SJSA1 (cell line): ENCODE results near the gene POFUT2. TPM values are rescaled to one million over a fixed set of nuclear protein-coding genes. Genes with fewer than 3 reads are reported as not detected.
A peak's percentile ranks its signal among the peaks of the same experiment; 100 is the strongest.

Experiments
- DNase-seq, 2 experiments: peaks; one replicate each; pipeline ENCODE4 v3.0.0-alpha.2; 2015 to 2020; ENCODE audit warnings: low spot score in 2 of 2, low read depth in 1 of 2
- H3K27ac ChIP-seq: fragments of 250-450 bp; sonication (Bioruptor Pico); 2 replicates; pipeline ENCODE4 v1.5.1; 2020; ENCODE audit warnings: mild to moderate bottlenecking, moderate library complexity
- H3K27me3 ChIP-seq: fragments of 250-450 bp; sonication (Bioruptor Pico); replicated peaks from 2 replicates; pipeline ENCODE4 v1.5.1; 2020; ENCODE audit warnings: mild to moderate bottlenecking, moderate library complexity
- H3K36me3 ChIP-seq: fragments of 250-450 bp; sonication (Bioruptor Pico); 2 replicates; pipeline ENCODE4 v1.5.1; 2020; ENCODE audit warnings: mild to moderate bottlenecking
- H3K4me1 ChIP-seq: fragments of 250-450 bp; sonication (Bioruptor Pico); replicated peaks from 2 replicates; pipeline ENCODE4 v1.6.1; 2021; ENCODE audit warnings: mild to moderate bottlenecking
- H3K4me3 ChIP-seq: fragments of 250-450 bp; sonication (Bioruptor Pico); 2 replicates; pipeline ENCODE4 v1.5.1; 2020; ENCODE audit warnings: mild to moderate bottlenecking
- H3K9me3 ChIP-seq: fragments of 250-450 bp; sonication (Bioruptor Pico); replicated peaks from 2 replicates; pipeline ENCODE4 v1.5.1; 2020; ENCODE audit warnings: mild to moderate bottlenecking
- total RNA-seq: library from RNA; depleted of rRNA; stranded (reverse); fragments of >200 nt; shearing (Covaris generic); gene quantifications from 2 replicates; pipeline ENCODE4 v1.2.3, GENCODE V29; 2014

Gene POFUT2
- total RNA-seq, 1 experiment from 2014 or later = 42.0 TPM

DNA sequence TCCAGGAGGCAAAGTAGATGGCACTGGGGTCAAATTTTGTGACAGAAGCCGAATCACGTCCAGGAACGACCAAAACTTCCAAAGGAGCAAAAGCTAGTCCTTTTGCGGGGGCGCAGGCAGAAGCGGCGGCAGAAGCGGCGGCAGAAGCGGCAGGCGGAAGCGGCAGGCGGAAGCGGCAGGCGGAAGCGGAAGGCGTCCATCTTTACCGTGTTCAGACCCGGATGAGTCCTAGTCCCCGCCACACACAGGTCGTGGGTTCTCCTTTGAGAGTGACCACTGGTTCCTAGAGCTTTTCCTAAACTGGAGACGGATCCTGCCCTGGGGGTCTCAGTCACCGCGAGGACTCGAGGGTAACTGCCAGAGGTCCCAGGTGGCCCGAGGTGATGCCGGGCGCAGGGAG lies 53.6 kb downstream of the POFUT2 start:
- Histone ChIP-seq H3K36me3 (no peaks in the 10 kb centered on the region), H3K9me3 (no peaks in the 10 kb centered on the region), H3K27ac (no peak overlapping the region), H3K4me1 (peaks cover 3% of the 10 kb centered on the region), H3K4me3 (no peak overlapping the region), H3K27me3 (no peaks in the 10 kb centered on the region)
- no peak for DNase-seq

DNA sequence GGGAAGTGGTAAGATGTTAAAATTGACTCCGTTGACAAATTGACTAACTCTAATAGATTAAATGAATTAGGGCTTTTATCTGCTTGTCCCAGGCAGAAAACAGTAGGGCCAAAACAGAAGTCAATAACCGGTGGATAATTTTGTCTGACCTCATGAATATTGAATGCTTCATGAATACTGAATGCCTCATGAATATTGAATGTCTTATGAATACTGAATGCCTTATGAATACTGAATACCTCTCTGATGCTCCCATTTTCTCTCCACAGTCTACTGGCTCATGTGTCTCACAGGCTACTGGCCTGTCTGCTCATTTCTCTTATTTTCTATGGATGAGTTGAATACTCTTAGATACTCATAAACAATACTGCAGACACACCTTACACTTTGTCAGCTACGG lies 56.0 kb downstream of the POFUT2 start:
- H3K4me1 ChIP-seq = peaks cover 27% of the 10 kb centered on the region
- H3K4me3 ChIP-seq = no peak overlapping the region
- no peaks in the 10 kb centered on the region for H3K36me3 ChIP-seq
- no peak overlapping the region for H3K27ac ChIP-seq
- no peaks in the 10 kb centered on the region for H3K9me3 ChIP-seq
- H3K27me3 ChIP-seq = no peaks in the 10 kb centered on the region
- DNase-seq = no peak

DNA sequence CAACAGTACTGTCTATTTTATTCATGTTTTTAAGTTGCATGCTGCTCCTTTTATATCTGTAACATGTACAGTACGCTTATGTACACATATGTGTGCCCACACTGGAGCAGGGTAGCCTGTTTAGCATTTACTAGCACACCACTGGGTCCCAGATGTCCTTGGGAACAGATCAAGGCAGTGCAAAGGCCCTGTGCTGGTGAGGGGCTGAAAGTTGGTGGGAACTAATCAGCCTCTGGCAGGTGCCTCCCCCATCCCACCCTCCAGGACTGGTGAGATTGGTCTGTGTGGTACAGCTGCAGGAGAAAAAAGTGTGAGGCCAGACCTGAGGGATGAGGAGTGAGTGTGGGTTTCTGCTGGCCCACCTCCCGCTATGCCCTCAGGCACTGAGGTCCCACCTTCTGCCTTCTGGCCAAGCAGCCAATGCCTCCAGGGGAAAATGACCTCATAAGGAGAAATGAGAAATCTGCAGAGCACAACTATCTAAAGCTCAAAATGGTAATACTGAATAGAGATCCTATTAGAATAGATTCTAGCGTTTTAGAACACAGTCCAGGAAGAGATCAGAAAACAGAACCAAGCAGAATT lies 58.9 kb downstream of the POFUT2 start:
- Histone ChIP-seq H3K4me1 (peaks cover 37% of the 10 kb centered on the region), H3K9me3 (no peaks in the 10 kb centered on the region), H3K36me3 (no peaks in the 10 kb centered on the region), H3K4me3 (no peak overlapping the region), H3K27me3 (no peaks in the 10 kb centered on the region), H3K27ac (peak overlapping the region; percentile 64)
- peak in 1 of 2 experiments; percentile 47 for DNase-seq

DNA sequence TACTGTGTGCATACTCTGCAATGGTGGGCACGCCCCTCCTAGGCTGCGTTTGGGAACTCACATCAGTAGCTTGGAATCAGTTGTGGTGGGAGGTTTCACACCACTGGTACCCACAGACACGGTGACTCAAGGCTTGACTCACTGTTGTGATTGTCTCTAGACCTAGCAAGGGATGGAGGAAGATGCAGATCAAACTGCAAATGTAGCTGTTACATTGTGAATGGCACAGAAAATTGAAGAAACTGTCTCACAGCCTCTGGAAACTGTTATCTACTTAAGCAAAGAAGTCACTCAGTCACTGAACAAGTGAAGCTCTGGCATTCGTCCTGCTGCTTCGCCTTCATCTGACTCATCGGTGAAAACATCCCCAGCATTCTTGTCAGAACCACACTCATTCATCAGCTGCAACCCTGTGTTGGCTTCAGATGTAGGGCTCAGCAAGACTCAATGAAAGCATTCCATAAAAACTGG lies 59.5 kb downstream of the POFUT2 start:
- Histone ChIP-seq H3K4me1 (peaks cover 37% of the 10 kb centered on the region), H3K9me3 (no peaks in the 10 kb centered on the region), H3K27ac (peak overlapping the region; percentile 64), H3K4me3 (no peak overlapping the region), H3K27me3 (no peaks in the 10 kb centered on the region), H3K36me3 (no peaks in the 10 kb centered on the region)
- DNase-seq = peak; percentile 92

DNA sequence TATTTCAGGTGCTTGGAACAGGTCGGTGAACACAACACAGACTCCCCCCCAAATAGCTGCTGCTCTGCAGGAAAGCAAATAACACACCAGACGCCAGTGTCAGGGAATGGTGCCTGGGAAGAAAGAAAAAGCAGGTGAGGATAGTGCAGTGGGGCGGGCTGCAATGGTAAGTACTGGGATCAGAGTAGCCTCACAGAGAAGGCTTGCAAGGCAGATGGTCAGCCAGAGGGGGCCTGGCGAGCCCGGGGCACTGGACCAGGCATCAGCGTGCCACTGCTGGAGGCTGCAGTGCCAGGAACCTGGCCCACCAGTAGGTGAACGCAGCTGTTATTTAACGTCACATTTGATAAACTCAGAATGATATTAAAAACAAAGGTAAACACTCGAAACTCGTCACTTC lies 60.0 kb downstream of the POFUT2 start:
- peak in 1 of 2 experiments; percentile 56 for DNase-seq
- H3K9me3 ChIP-seq = no peaks in the 10 kb centered on the region
- H3K4me3 ChIP-seq = no peak overlapping the region
- peaks cover 37% of the 10 kb centered on the region for H3K4me1 ChIP-seq
- H3K27ac ChIP-seq = peak overlapping the region; percentile 64
- no peaks in the 10 kb centered on the region for H3K36me3 ChIP-seq
- no peaks in the 10 kb centered on the region for H3K27me3 ChIP-seq

DNA sequence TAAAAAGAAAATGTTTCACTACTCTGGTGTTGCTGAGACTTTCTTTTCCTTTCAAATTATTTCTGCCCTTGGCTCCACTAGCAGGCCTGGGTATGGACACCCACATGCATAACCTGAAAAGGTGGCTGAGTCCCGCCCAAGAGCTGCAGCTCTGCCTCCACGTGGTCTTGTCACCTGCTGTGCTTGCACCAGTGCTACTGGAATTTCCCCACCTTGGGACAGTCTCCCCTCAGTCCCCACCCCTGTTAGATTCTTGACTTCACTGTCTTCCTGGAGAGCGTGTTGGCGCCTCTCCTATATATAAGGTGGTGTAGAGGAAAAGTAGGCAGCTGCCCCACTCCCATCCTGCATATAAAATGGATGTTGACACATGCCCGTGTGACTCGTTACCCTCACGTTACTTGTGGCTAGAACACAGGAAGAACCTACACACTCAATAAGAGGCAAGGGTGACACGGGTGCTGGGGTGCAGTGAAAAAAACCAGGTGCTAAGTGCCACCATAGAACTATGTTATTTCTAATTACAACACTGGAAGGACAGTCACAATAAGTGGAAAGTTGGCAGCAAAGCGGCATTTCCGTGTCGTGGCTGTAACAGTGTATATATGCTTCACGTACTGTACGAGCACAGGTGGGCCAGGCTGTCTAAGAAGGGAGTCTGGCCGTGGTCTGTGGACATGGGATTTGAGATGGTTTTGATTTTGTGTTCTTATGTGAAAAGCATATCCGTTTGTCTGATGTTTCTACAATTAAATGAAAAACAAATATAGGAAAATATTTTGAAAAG lies 61.0 kb downstream of the POFUT2 start:
- H3K36me3 ChIP-seq = no peaks in the 10 kb centered on the region
- H3K9me3 ChIP-seq = no peaks in the 10 kb centered on the region
- no peak overlapping the region for H3K27ac ChIP-seq
- no peaks in the 10 kb centered on the region for H3K27me3 ChIP-seq
- H3K4me1 ChIP-seq = peaks cover 37% of the 10 kb centered on the region
- H3K4me3 ChIP-seq = no peak overlapping the region
- no peak for DNase-seq

DNA sequence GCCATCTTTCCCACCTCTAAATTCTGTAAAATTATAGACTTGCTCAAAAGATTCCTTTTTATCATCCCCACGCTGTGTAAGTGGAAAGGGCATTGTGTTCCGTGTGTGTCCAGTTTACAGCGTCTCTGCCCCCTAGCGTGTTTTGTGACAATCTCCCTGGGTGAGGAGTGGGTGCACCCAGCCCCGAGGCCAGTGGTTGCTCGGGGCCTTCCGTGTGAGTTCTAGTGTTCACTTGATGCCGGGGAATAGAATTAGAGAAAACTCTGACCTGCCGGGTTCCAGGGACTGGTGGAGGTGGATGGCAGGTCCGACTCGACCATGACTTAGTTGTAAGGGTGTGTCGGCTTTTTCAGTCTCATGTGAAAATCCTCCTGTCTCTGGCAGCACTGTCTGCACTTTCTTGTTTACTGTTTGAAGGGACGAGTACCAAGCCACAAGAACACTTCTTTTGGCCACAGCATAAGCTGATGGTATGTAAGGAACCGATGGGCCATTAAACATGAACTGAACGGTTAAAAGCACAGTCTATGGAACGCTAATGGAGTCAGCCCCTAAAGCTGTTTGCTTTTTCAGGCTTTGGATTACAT lies 61.9 kb downstream of the POFUT2 start:
- H3K27ac ChIP-seq = no peak overlapping the region
- no peaks in the 10 kb centered on the region for H3K9me3 ChIP-seq
- no peak overlapping the region for H3K4me3 ChIP-seq
- H3K27me3 ChIP-seq = no peaks in the 10 kb centered on the region
- H3K36me3 ChIP-seq = no peaks in the 10 kb centered on the region
- DNase-seq = no peak
- peaks cover 37% of the 10 kb centered on the region for H3K4me1 ChIP-seq

DNA sequence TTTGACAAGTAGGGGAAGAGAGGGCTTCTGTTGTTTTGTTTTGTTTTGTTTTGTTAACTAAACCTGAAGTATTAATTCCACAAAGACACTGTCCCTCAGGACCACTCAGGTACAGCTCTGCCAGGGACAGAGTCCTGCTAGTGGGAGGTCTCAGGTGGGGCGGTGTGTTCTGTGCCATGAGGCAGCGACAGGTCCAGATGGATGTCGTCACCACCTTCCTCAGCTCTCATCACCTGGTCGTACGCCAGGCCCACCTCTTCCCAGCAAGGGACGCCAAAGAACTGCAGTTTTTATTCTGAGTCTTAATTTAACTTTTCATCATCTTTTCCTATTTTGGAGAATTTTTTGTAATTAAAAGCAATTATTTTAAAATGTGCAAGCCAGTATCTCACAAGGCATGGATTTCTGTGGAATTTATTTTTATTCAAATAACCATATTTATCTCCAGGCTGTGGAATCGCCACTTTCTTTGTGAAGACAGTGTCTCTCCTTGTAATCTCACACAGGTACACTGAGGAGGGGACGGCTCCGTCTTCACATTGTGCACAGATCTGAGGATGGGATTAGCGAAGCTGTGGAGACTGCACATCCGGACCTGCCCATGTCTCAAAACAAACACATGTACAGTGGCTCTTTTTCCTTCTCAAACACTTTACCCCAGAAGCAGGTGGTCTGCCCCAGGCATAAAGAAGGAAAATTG lies 62.5 kb downstream of the POFUT2 start:
- DNase-seq = no peak
- Histone ChIP-seq H3K9me3 (no peaks in the 10 kb centered on the region), H3K36me3 (no peaks in the 10 kb centered on the region), H3K4me1 (peaks cover 37% of the 10 kb centered on the region), H3K27ac (no peak overlapping the region), H3K27me3 (no peaks in the 10 kb centered on the region), H3K4me3 (no peak overlapping the region)

DNA sequence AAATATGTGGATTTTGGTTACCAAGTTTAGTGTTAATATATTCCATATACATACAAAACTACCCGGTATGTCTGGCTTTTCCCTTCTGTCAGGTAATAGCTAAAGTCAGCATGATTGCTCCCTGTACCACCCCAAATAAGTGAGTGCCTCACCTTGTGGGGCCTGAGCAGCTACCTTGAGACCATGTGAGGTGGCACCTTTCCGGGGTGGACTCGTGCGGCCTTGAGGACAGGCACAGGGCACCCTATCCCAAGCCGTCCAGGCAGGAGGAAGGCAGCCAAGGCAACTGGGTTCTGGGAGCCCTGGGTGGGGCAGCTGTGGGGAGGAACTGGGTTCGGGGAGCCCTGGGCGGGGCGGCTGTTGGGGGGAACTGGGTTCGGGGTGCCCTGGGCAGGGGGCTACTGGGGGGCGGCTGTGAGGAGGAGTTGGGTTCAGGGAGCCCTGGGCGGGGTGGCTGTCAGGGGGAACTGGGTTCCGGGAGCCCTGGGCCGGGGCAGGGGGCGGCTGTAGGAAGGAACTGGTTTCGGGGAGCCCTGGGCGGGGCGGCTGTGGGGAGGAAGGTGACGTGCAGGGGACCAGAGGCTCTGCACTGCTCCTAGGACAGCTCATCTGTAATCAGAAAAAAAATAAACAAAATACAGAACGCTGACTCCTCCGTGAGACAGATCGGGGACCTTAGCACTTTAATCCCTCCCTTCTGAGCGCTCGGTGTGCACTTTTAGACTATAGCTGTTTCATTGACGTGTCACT lies 63.3 kb downstream of the POFUT2 start:
- DNase-seq = peak; percentile 63 to 67
- Histone ChIP-seq H3K27ac (no peak overlapping the region), H3K27me3 (no peaks in the 10 kb centered on the region), H3K4me1 (peaks cover 36% of the 10 kb centered on the region), H3K36me3 (no peaks in the 10 kb centered on the region), H3K9me3 (no peaks in the 10 kb centered on the region), H3K4me3 (no peak overlapping the region)

DNA sequence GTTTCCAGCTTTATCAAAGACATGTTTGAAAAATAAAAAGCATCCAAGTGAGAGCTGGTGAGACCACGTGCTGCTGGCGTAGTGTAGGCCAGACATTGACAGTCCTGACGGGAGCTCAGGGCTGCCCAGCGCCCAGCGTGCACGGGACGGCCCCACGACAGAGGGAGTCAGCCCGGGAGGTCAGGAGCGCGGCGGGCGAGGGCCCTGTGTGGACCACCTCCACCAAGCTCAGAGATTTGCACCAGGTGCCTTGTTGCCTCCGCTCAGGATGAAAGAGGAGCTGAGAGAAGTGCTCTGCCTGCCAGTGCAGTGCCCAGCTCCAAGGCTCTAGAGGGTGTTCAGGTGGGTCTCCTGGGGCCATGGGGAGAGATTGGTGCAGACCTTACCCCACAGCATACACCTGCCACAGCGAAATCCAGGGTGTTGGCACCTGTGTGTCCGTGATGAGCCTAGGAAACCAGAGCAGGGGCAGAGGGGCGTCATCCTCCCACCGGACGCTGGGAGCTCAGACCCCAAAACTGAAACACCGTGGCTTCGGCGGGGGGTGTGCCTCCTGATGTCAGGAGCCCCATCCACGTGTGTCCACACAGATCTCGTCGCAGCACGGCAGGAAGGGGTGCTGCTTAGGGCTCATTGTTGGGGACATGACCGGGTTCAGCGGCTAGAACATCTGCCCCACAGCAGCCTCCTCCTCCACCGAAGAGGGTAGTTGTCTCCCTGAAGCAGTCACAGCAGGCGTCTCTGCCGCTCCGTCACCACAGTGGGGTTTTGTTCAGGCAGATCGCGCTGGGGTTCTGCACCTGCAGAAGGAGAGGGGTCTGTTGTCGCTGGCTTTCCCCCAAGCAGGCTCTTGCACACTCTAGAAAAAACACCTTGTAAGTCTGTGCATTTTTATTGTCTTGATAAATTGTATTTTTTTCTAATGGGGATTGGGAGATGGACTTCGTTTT lies 64.2 kb downstream of the POFUT2 start:
- H3K4me1 ChIP-seq = peaks cover 28% of the 10 kb centered on the region

DNA sequence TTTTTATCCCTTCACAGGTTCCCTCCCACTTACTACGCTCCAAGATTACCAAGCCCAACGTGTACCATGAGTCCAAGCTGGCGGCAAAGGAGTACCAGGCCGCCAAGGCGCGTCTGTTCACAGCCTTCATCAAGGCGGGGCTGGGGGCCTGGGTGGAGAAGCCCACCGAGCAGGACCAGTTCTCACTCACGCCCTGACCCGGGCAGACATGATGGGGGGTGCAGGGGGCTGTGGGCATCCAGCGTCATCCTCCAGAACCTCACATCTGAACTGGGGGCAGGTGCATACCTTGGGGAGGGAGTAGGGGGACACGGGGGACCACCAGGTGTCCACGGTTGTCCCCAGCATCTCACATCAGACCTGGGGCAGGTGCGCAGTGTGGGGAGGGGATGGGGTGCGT lies 65.7 kb downstream of the POFUT2 start:
- Histone ChIP-seq H3K36me3 (no peaks in the 10 kb centered on the region), H3K4me3 (no peak overlapping the region), H3K4me1 (peaks cover 12% of the 10 kb centered on the region), H3K9me3 (no peaks in the 10 kb centered on the region), H3K27me3 (no peaks in the 10 kb centered on the region), H3K27ac (no peak overlapping the region)
- no peak for DNase-seq

More for the DNA sequence above, 64.2 kb downstream of the POFUT2 start:
- DNase-seq = no peak
- no peaks in the 10 kb centered on the region for H3K9me3 ChIP-seq
- H3K36me3 ChIP-seq = no peaks in the 10 kb centered on the region
- H3K27ac ChIP-seq = no peak overlapping the region
- H3K4me3 ChIP-seq = no peak overlapping the region
- no peaks in the 10 kb centered on the region for H3K27me3 ChIP-seq

DNA sequence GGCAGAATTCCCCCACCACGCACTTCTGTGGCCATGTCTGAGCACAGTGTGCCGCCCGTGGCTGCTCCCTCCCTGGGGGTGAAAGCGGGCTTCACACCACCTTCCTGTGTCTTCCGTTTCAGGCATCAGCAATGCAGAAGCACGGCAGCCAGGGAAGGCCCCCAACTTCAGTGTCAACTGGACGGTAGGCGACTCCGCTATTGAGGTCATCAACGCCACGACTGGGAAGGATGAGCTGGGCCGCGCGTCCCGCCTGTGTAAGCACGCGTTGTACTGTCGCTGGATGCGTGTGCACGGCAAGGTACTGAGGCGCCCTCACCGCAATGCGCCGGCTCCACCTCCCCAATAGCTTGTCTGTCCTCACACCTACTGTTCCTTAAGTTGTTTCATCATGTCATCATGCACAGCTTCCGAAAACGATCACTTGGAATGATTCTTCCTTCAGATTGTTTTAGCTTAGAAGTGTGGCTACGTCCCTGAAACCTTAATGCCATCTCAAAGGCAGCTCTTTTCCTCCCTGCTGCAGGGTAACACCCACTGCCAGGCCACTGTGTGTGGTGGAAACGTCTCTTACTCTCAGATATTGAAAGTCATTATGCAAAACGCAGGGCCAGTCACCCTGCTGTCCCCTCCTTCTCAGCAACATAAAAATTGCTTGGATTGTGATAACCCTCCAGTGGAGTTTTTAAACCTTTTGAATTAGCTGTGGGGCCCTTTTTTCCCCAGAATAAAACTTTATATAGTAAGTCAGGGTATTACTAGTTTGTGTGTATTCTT lies 66.8 kb downstream of the POFUT2 start:
- no peaks in the 10 kb centered on the region for H3K9me3 ChIP-seq
- H3K27ac ChIP-seq = no peak overlapping the region
- peaks cover 7% of the 10 kb centered on the region for H3K4me1 ChIP-seq
- no peak for DNase-seq
- no peaks in the 10 kb centered on the region for H3K36me3 ChIP-seq
- H3K4me3 ChIP-seq = no peak overlapping the region
- H3K27me3 ChIP-seq = no peaks in the 10 kb centered on the region
